H1 (cell line): ENCODE data around the gene RHO. TPM values are rescaled to one million over a fixed set of nuclear protein-coding genes. Genes with fewer than 3 reads are reported as not detected.

Experiments
- CTCF ChIA-PET: fragments of 300-600 bp; sonication (Branson Sonifier 250); formaldehyde crosslinking; loops from one replicate; lab custom pipeline; 2021; ENCODE audit not compliant: partially characterized antibody; lab: Charles Lee
- POLR2A ChIA-PET: fragments of 300-600 bp; sonication (Branson Sonifier 250); formaldehyde crosslinking; loops from one replicate; lab custom pipeline; 2021; ENCODE audit warnings: inconsistent platforms; ENCODE audit not compliant: partially characterized antibody; lab: Charles Lee
- DNase-seq, 2 experiments: peaks; one replicate each; pipeline versions ENCODE4 v3.0.0 to v3.0.0-alpha.2; 2010 to 2022; ENCODE audit warnings: low spot score in 2 of 2, low read depth in 1 of 2, mixed read lengths in 1 of 2
- FAIRE-seq: peaks from 2 replicates; lab custom pipeline; 2011; peaks lifted over from hg19 to GRCh38; lab: Jason Lieb, UNC
- H2AFZ ChIP-seq: 2 replicates; pipeline ENCODE4 v1.8.1; 2012; ENCODE audit warnings: low read length, inconsistent platforms
- H2AK5ac ChIP-seq: 2 replicates; pipeline ENCODE4 v1.6.1; 2013; ENCODE audit warnings: low read depth, low read length
- H2BK120ac ChIP-seq: replicated peaks from 2 replicates; pipeline ENCODE3; 2013; ENCODE audit warnings: low read depth, low read length, inconsistent platforms
- H2BK12ac ChIP-seq: 2 replicates; pipeline ENCODE4 v1.6.1; 2013; ENCODE audit warnings: low read depth, low read length
- H2BK15ac ChIP-seq: 2 replicates; pipeline ENCODE4 v1.6.1; 2013; ENCODE audit warnings: low read length
- H2BK20ac ChIP-seq: 2 replicates; pipeline ENCODE4 v1.6.1; 2013; ENCODE audit warnings: low read length
- H2BK5ac ChIP-seq: 2 replicates; pipeline ENCODE4 v1.6.1; 2013; ENCODE audit warnings: low read depth, low read length
- H3K14ac ChIP-seq: 2 replicates; pipeline ENCODE4 v1.6.1; 2013; ENCODE audit warnings: inconsistent platforms; ENCODE audit not compliant: insufficient read length
- H3K18ac ChIP-seq: 2 replicates; pipeline ENCODE4 v1.6.1; 2013; ENCODE audit warnings: low read length; ENCODE audit errors: extremely low read depth
- H3K23ac ChIP-seq: 2 replicates; pipeline ENCODE4 v1.6.1; 2013; ENCODE audit warnings: inconsistent platforms; ENCODE audit not compliant: insufficient read length
- H3K23me2 ChIP-seq: 2 replicates; pipeline ENCODE4 v1.6.1; 2013; ENCODE audit warnings: low read depth, low read length
- H3K27ac ChIP-seq: 2 replicates; pipeline ENCODE4 v1.6.1; 2011; ENCODE audit warnings: low read depth, low read length, inconsistent platforms
- H3K27me3 ChIP-seq, 4 experiments: replicated peaks in 1 of 4; 1 replicate in 1 of 4; 2 replicates in 3 of 4; pipeline versions ENCODE4 v1.6.1 to v1.8.1; 2011 to 2013; ENCODE audit warnings: low read length in 3 of 4, mild to moderate bottlenecking in 3 of 4, inconsistent platforms in 2 of 4, mixed read lengths in 2 of 4, moderate library complexity in 1 of 4; ENCODE audit not compliant: control insufficient read depth in 3 of 4, insufficient read depth in 3 of 4; ENCODE audit errors: extremely low read depth in 1 of 4
- H3K36me3 ChIP-seq, 4 experiments: 2 replicates each; pipeline versions ENCODE4 v1.6.1 to v1.8.1; 2011 to 2013; ENCODE audit warnings: mild to moderate bottlenecking in 4 of 4, low read length in 3 of 4, moderate library complexity in 2 of 4, control low read depth in 1 of 4, inconsistent platforms in 1 of 4; ENCODE audit not compliant: insufficient read depth in 4 of 4, control insufficient read depth in 2 of 4
- H3K4ac ChIP-seq: replicated peaks from 2 replicates; pipeline ENCODE3; 2013; ENCODE audit warnings: low read length, low read depth, mixed read lengths, inconsistent platforms; ENCODE audit not compliant: insufficient read length
- H3K4me1 ChIP-seq, 4 experiments: replicated peaks in 1 of 4; 1 replicate in 1 of 4; 2 replicates in 3 of 4; pipeline versions ENCODE4 v1.6.1 to v1.8.1; 2011 to 2013; ENCODE audit warnings: low read length in 3 of 4, inconsistent platforms in 2 of 4, mixed read lengths in 1 of 4; ENCODE audit not compliant: insufficient read depth in 4 of 4, control insufficient read depth in 3 of 4
- H3K4me2 ChIP-seq, 2 experiments: 2 replicates each; pipeline versions ENCODE4 v1.6.1 to v1.8.1; 2011 to 2013; ENCODE audit warnings: low read depth in 2 of 2, low read length in 2 of 2, control low read depth in 1 of 2, inconsistent platforms in 1 of 2, mild to moderate bottlenecking in 1 of 2; ENCODE audit not compliant: insufficient read depth in 1 of 2
- H3K4me3 ChIP-seq, 4 experiments: fragments of 200-600, 300-600 bp in 1 of 4; sonication (generic), shearing (Covaris generic), sonication (Bioruptor Twin) in 1 of 4; 2 replicates each; pipeline versions ENCODE4 v1.5.1 to v1.8.1; 2011 to 2016; ENCODE audit warnings: low read length in 4 of 4, low read depth in 3 of 4, control low read depth in 2 of 4, inconsistent platforms in 2 of 4, mild to moderate bottlenecking in 2 of 4, mixed read lengths in 1 of 4, moderate library complexity in 1 of 4; ENCODE audit not compliant: insufficient read depth in 2 of 4; ENCODE audit errors: extremely low read depth in 1 of 4
- H3K56ac ChIP-seq: replicated peaks from 2 replicates; pipeline ENCODE3; 2013; ENCODE audit warnings: low read depth, mild to moderate bottlenecking, mixed read lengths, low read length, inconsistent platforms; ENCODE audit not compliant: insufficient read length
- H3K79me1 ChIP-seq: 2 replicates; pipeline ENCODE4 v1.6.1; 2013; ENCODE audit warnings: low read depth, low read length, control low read depth
- H3K79me2 ChIP-seq, 2 experiments: 2 replicates each; pipeline versions ENCODE4 v1.6.1 to v1.8.1; 2012 to 2013; ENCODE audit warnings: low read length in 2 of 2, mild to moderate bottlenecking in 2 of 2, inconsistent platforms in 1 of 2; ENCODE audit not compliant: insufficient read depth in 2 of 2, control insufficient read depth in 1 of 2
- H3K9ac ChIP-seq, 4 experiments: replicated peaks in 1 of 4; 1 replicate in 1 of 4; 2 replicates in 3 of 4; pipeline versions ENCODE4 v1.6.1 to v1.8.1; 2011 to 2013; ENCODE audit warnings: low read depth in 3 of 4, low read length in 3 of 4, control low read depth in 2 of 4, mild to moderate bottlenecking in 2 of 4, moderate library complexity in 2 of 4, inconsistent platforms in 1 of 4; ENCODE audit errors: extremely low read depth in 1 of 4
- H3K9me3 ChIP-seq, 2 experiments: 2 replicates each; pipeline versions ENCODE4 v1.6.1 to v1.8.1; 2012 to 2013; ENCODE audit warnings: mild to moderate bottlenecking in 2 of 2, moderate library complexity in 2 of 2, control low read depth in 1 of 2, inconsistent platforms in 1 of 2, low read depth in 1 of 2, low read length in 1 of 2, mixed read lengths in 1 of 2; ENCODE audit not compliant: insufficient read depth in 2 of 2
- H4K20me1 ChIP-seq, 2 experiments: replicated peaks in 1 of 2; 2 replicates each; pipeline versions ENCODE3 to v1.8.1; 2011 to 2013; ENCODE audit warnings: inconsistent platforms in 2 of 2, low read length in 2 of 2, mild to moderate bottlenecking in 1 of 2; ENCODE audit not compliant: insufficient read depth in 2 of 2, control insufficient read depth in 1 of 2
- H4K5ac ChIP-seq: 2 replicates; pipeline ENCODE4 v1.6.1; 2013; ENCODE audit warnings: low read length, low read depth, mixed read lengths, inconsistent platforms; ENCODE audit not compliant: insufficient read length
- H4K8ac ChIP-seq: 2 replicates; pipeline ENCODE4 v1.8.0; 2013; ENCODE audit warnings: mild to moderate bottlenecking, moderate library complexity, low read length, inconsistent platforms; ENCODE audit not compliant: insufficient read depth; ENCODE audit errors: extremely low read depth
- H4K91ac ChIP-seq: replicated peaks from 2 replicates; pipeline ENCODE3; 2013; ENCODE audit warnings: low read length, mixed read lengths, inconsistent platforms; ENCODE audit not compliant: insufficient read length
- BCL11A ChIP-seq, 2 experiments: IDR thresholded peaks; one replicate each; pipeline ENCODE4 v1.6.1; 2011; ENCODE audit warnings: low read depth in 2 of 2, low read length in 2 of 2, mild to moderate bottlenecking in 2 of 2
- POLR2AphosphoS5 ChIP-seq: IDR thresholded peaks from 2 replicates; pipeline ENCODE4 v1.6.1; 2011; ENCODE audit warnings: low read depth, low read length
- RBBP5 ChIP-seq: IDR thresholded peaks from 2 replicates; pipeline ENCODE4 v1.7.1; 2012; ENCODE audit warnings: low read depth, mild to moderate bottlenecking, inconsistent platforms, low read length, moderate library complexity, borderline replicate concordance
- WGBS, 2 experiments: shearing (Covaris generic) in 1 of 2; methylation state at CpG; one replicate each; pipeline versions ENCODE4 v1.1.6 to v1.1.7; 2013 to 2015; ENCODE audit warnings: low lambda C conversion rate in 2 of 2, mixed read lengths in 2 of 2, inconsistent platforms in 1 of 2, low coverage in 1 of 2, missing lambda C conversion rate in 1 of 2; ENCODE audit not compliant: insufficient replicate concordance in 2 of 2, insufficient coverage in 1 of 2, insufficient read length in 1 of 2; ENCODE audit errors: extremely low coverage in 1 of 2, missing lambda C conversion rate in 1 of 2; 5-methylcytosine and 5-hydroxymethylcytosine counted together
- polyA plus RNA-seq, 7 experiments: library from polyadenylated mRNA; depleted of rRNA in 3 of 7; stranded (reverse) in 5 of 7; unstranded in 2 of 7; fragments of >200 nt in 5 of 7; fragments of 200-250 nt in 2 of 7; gene quantifications; 1 replicate in 5 of 7; 2 replicates in 1 of 7; 4 replicates in 1 of 7; pipeline versions ENCODE4 v1.2.1 to v1.2.3, GENCODE V29; 2011 to 2013; ENCODE audit warnings: missing spikeins in 2 of 7, mixed read lengths in 2 of 7
- total RNA-seq: library from RNA; stranded (reverse); fragmentation: NEBNext Ultra II Directional; extraction: Animal tissue kit (Norgen Biotek cat#: 25700); gene quantifications from 2 replicates; pipeline ENCODE4 v1.2.1, GENCODE V29; 2021

RHO gene
- total and polyA plus RNA-seq, 2 of the 8 experiments (the other 6 are each of a cell fraction or from before 2014, with no cell fraction given): not detected

DNA sequence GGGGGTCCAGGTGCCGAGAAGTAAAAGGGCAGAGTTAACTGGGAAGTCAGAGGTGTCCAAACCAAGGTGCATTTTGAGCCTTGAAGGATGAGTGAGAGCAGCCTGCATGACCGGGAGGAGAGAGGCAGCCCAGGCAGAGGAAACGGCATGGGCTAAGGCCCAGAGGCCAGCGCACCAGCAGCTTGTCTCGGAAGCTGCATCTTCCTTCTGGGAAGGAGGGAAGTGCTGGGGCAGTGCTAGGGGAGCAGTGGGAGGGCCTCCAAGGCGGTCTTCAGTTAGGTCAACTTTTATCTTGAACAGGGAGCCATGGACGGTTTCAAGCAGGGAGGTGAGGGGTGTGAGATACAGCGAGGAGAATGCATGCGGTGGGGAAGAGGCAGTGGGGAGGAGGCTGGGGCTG is 15.6 kb downstream of the RHO start:
- Histone ChIP-seq H4K20me1 (no peaks in the 10 kb centered on the region), H2AFZ (no peak overlapping the region), H3K79me2 (no peaks in the 10 kb centered on the region), H4K91ac (no peak overlapping the region), H2AK5ac (no peak overlapping the region), H2BK20ac (no peak overlapping the region), H4K5ac (no peak overlapping the region), H3K4ac (no peak overlapping the region), H3K56ac (no peak overlapping the region), H2BK120ac (no peak overlapping the region), H3K79me1 (no peaks in the 10 kb centered on the region), H3K9ac (no peak overlapping the region), H2BK15ac (no peak overlapping the region; the same call in 1 of the 2 replicates), H3K4me2 (no peak overlapping the region), H3K27ac (no peak overlapping the region), H3K36me3 (no peaks in the 10 kb centered on the region), H3K9me3 (no peaks in the 10 kb centered on the region), H3K18ac (peak overlapping the region; percentile 62; the same call in 1 of the 2 replicates), H2BK12ac (no peak overlapping the region), H3K14ac (no peak overlapping the region), H2BK5ac (no peak overlapping the region), H4K8ac (peak overlapping the region; percentile 71; the same call in 1 of the 2 replicates), H3K4me1 (peaks cover 8 to 19% (median 10%) of the 10 kb centered on the region in 4 experiments), H3K4me3 (no peak overlapping the region), H3K23me2 (no peaks in the 10 kb centered on the region), H3K23ac (no peak overlapping the region), H3K27me3 (no peaks in the 10 kb centered on the region)
- ChIA-PET POLR2A (interaction anchor here (0.9 kb wide), 1 partner anchor 11 kb away, joined by 4 read pairs; no protein-coding TSS in a partner anchor), CTCF (interaction anchor here (0.8 to 1.7 kb wide), 6 partner anchors 10 to 158 kb away, joined by 3 to 5 read pairs (median 4); partner anchors contain the start of gene RHO)
- FAIRE-seq (no peak), DNase-seq (no peak)
- TF ChIP-seq BCL11A (IDR thresholded peaks at IDR 0.05; ENCODE audit: low read depth in 2 of 2, low read length in 2 of 2) (no peak), RBBP5 (no peak), POLR2AphosphoS5 (no peak)
- 92% methylated on average over 9 of the region's 9 CpGs; no CpG with 5 or more reads in 1 of the 2 experiments for WGBS, 2 experiments
